AG09309 (cell line): ENCODE measurements around the gene PSMA2.
A peak's percentile ranks its signal among the peaks of the same experiment; 100 is the strongest.

Experiments
- DNase-seq: peaks from one replicate; pipeline ENCODE4 v3.0.0-alpha.2; 2010; ENCODE audit warnings: low read depth
- H3K4me3 ChIP-seq: 2 replicates; pipeline ENCODE4 v1.5.1; 2011; ENCODE audit warnings: mild to moderate bottlenecking, low read depth, low read length, moderate library complexity; ENCODE audit not compliant: control insufficient read depth
- TF ChIP-seq, protein P1 (sequence below): IDR thresholded peaks from 2 replicates; pipeline ENCODE4 v1.5.1; 2011; ENCODE audit warnings: mild to moderate bottlenecking, low read depth, low read length, inconsistent platforms; ENCODE audit not compliant: insufficient read depth, control insufficient read depth; ENCODE audit errors: missing control alignments

The PSMA2 gene

DNA sequence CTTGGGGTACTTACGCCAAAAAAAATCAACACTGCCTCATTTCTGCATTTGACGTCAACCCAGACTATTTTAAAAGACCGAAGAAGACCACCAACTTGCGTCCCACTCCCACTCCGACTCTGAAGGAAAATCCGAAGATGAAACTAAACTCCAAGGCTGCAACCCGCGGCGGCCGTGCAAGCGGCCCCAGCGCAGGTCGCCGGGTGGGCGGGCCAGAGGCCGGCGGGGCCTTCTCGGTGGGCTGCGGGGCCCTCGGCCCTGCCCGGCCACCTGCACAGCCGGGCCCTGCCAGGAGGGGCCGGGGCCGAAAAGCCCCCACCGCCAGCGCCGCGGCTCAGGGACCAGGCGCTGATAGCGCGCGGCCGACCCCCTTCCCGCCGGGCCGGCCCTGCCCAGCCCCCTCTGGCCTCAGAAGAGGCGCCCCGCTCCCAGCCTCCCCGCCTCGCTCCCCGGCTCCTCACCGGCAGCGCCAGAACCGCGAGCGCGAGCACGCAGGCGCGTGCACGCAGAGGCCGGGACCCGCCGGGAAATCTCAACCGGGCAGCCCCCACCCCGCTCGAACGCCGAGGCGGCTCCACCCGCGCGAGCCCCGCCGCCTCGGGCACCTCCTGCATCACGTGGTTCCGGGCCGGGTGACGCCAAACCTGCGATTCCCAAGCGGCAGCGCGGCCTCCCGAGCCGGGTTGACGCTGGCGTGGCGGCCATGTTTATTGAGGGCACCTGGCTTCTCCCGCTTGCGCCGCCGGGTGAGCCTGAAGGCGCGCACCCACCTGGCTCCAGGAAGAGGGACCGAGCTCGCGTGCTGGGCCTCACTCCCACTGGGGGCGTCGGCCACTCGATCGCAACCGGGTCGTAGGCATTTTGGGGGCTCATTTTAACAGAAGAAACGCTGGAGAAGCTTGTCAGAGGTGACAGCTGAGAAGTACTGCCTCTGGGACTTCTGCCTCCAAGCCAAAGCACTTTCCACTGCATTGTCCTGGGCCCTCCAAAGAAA is 20.2 kb downstream of the PSMA2 start, which contains the start of gene C7orf25:
Gene C7orf25 (minus strand): TSS at position 617 of the 994 bp plus-strand sequence. CDS start 1,170 bp downstream, outside the sequence.
- peak; percentile 57 for DNase-seq
- H3K4me3 ChIP-seq, result peak within 1 kb of the TSS; percentile 75
- TF ChIP-seq, protein P1, sequence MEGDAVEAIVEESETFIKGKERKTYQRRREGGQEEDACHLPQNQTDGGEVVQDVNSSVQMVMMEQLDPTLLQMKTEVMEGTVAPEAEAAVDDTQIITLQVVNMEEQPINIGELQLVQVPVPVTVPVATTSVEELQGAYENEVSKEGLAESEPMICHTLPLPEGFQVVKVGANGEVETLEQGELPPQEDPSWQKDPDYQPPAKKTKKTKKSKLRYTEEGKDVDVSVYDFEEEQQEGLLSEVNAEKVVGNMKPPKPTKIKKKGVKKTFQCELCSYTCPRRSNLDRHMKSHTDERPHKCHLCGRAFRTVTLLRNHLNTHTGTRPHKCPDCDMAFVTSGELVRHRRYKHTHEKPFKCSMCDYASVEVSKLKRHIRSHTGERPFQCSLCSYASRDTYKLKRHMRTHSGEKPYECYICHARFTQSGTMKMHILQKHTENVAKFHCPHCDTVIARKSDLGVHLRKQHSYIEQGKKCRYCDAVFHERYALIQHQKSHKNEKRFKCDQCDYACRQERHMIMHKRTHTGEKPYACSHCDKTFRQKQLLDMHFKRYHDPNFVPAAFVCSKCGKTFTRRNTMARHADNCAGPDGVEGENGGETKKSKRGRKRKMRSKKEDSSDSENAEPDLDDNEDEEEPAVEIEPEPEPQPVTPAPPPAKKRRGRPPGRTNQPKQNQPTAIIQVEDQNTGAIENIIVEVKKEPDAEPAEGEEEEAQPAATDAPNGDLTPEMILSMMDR, result no peak

DNA sequence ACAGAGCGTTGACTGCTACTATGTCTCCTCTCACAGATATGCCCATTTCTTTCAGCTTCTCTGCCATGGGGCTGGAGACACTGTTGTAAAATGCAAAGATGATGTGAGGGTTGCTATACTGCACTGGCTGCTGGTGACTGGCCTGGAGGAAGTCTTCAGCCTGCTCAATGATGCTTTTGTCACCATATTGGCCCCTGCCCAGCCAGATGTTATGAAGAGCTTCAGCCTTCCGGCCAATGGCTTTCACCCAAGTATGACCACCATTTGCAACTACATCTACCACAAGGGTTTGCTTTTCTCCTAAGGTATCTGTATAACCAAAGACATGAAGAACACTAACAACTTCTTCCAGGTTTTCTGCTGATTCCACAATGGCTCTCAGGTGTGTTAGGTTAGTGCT is 21.7 kb downstream of the PSMA2 start:
- TF ChIP-seq, protein P1, result no peak
- no peak overlapping the region for H3K4me3 ChIP-seq
- DNase-seq, result no peak

DNA sequence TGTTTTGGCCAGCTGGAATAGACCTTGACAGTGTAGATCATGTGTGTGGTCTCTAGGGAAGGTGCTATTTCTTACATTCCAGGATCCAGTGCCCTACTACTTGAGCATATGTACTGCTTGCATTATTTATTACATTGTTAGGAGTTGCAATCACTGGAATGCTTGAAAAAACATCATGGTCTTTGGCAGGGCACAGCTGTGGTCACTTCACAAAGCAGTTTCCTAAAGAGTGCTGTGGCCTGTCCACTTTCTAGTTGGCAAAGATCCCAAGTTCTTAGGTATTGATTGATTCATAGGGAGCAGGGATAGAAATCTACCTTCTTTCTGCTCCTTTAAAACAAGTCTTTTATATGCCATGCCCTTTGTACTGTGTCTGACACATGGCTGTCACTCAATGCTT is 24.7 kb downstream of the PSMA2 start:
- DNase-seq, result no peak
- TF ChIP-seq, protein P1, result no peak
- no peak overlapping the region for H3K4me3 ChIP-seq

DNA sequence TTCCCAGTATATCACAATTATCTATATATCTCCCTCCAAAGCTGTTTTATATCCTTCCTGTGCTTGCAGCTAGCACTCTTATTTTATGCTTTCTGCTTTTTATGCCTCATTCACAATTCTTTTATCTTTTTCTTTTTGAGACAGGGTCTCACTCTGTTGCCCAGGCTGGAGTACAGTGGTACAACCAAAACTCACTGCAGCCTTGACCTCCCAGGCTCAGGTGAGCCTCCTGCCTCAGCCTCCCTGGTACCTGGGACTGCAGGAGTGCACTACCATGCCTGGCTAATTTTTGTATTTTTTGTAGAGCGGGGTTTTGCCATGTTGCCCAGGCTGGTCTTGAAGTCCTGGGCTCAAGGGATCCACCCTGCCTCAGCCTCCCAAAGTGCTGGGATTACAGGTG is 25.8 kb downstream of the PSMA2 start:
- TF ChIP-seq, protein P1, result no peak
- no peak overlapping the region for H3K4me3 ChIP-seq
- no peak for DNase-seq

DNA sequence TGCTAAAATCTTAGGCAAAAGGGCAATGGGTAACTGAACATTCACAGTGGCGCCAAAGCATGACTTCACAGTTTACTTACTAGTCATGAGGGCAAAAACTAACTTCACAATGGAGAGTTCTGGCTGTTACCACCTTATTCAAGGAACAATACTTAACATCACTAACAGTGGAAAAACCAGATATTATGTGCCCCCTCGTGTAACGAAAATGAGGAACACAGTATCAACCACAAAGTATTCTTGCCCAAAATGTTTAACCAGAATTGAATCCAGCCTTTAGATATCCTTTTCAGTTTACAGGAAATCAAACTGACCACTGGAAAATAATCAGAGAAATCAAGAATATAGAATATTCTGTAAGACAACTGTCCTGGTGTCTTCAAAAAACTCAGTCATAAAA is 29.6 kb downstream of the PSMA2 start:
- TF ChIP-seq, protein P1, result no peak
- no peak for DNase-seq
- H3K4me3 ChIP-seq, result no peak overlapping the region

DNA sequence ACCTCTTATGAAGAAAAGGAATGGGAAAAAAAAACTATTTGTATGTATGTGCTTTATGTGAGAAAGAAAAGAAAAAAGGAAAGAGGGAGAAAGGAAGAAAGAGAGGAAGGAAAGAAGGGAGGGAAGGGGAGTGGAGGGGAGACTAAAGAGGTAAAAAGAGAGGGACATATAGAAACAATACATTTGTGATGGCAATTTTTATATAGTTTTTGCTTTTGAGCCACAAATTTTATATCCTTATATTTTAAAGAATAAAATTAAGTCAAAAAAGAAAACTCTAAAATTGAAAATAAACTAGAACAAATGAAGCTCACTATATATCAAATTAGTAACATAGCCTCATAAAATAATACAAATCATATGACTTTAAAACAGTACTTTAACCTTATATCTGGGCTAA is 31.1 kb downstream of the PSMA2 start:
- no peak overlapping the region for H3K4me3 ChIP-seq
- TF ChIP-seq, protein P1, result no peak
- no peak for DNase-seq
